ENCODE data around the gene SPATS2L.

DNA sequence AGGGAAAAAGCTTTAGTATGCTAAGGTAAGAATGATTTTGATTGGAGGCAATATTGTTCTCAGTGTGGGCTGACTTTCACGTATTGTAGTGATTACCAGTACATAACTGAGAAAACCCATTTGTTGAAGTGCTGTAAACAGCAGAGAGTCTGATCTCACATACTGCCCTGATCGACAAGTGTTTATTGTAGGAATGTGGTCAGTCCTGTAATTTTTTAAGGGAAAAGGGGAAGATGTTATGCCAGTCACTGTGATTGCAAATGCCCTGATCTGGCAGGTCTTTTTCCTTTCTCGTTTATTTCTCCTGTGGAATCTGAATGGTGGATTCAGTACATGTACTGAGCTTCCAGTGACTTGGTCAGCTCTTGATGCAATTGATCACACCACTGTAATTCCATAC is 11.5 kb downstream of the SPATS2L start:
- TF ChIP-seq NR2C2 (CRISPR knock-in tag; IDR thresholded peaks at IDR 0.05) (no peak), SOX15 (CRISPR knock-in tag; IDR thresholded peaks at IDR 0.05) (no peak), CBFB (CRISPR knock-in tag; IDR thresholded peaks at IDR 0.05; ENCODE audit: low read depth) (no peak), ZNF121 (CRISPR knock-in tag; IDR thresholded peaks at IDR 0.05) (no peak)
- TF ChIP-seq, protein P1, sequence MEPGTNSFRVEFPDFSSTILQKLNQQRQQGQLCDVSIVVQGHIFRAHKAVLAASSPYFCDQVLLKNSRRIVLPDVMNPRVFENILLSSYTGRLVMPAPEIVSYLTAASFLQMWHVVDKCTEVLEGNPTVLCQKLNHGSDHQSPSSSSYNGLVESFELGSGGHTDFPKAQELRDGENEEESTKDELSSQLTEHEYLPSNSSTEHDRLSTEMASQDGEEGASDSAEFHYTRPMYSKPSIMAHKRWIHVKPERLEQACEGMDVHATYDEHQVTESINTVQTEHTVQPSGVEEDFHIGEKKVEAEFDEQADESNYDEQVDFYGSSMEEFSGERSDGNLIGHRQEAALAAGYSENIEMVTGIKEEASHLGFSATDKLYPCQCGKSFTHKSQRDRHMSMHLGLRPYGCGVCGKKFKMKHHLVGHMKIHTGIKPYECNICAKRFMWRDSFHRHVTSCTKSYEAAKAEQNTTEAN (CRISPR knock-in tag; IDR thresholded peaks at IDR 0.05), result no peak
- TF ChIP-seq, protein P2, sequence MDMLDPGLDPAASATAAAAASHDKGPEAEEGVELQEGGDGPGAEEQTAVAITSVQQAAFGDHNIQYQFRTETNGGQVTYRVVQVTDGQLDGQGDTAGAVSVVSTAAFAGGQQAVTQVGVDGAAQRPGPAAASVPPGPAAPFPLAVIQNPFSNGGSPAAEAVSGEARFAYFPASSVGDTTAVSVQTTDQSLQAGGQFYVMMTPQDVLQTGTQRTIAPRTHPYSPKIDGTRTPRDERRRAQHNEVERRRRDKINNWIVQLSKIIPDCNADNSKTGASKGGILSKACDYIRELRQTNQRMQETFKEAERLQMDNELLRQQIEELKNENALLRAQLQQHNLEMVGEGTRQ (CRISPR knock-in tag; IDR thresholded peaks at IDR 0.05), result no peak
- TF ChIP-seq, protein P3, sequence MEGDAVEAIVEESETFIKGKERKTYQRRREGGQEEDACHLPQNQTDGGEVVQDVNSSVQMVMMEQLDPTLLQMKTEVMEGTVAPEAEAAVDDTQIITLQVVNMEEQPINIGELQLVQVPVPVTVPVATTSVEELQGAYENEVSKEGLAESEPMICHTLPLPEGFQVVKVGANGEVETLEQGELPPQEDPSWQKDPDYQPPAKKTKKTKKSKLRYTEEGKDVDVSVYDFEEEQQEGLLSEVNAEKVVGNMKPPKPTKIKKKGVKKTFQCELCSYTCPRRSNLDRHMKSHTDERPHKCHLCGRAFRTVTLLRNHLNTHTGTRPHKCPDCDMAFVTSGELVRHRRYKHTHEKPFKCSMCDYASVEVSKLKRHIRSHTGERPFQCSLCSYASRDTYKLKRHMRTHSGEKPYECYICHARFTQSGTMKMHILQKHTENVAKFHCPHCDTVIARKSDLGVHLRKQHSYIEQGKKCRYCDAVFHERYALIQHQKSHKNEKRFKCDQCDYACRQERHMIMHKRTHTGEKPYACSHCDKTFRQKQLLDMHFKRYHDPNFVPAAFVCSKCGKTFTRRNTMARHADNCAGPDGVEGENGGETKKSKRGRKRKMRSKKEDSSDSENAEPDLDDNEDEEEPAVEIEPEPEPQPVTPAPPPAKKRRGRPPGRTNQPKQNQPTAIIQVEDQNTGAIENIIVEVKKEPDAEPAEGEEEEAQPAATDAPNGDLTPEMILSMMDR (IDR thresholded peaks at IDR 0.05), result no peak
- TF ChIP-seq, protein P4, sequence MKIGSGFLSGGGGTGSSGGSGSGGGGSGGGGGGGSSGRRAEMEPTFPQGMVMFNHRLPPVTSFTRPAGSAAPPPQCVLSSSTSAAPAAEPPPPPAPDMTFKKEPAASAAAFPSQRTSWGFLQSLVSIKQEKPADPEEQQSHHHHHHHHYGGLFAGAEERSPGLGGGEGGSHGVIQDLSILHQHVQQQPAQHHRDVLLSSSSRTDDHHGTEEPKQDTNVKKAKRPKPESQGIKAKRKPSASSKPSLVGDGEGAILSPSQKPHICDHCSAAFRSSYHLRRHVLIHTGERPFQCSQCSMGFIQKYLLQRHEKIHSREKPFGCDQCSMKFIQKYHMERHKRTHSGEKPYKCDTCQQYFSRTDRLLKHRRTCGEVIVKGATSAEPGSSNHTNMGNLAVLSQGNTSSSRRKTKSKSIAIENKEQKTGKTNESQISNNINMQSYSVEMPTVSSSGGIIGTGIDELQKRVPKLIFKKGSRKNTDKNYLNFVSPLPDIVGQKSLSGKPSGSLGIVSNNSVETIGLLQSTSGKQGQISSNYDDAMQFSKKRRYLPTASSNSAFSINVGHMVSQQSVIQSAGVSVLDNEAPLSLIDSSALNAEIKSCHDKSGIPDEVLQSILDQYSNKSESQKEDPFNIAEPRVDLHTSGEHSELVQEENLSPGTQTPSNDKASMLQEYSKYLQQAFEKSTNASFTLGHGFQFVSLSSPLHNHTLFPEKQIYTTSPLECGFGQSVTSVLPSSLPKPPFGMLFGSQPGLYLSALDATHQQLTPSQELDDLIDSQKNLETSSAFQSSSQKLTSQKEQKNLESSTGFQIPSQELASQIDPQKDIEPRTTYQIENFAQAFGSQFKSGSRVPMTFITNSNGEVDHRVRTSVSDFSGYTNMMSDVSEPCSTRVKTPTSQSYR (CRISPR knock-in tag; IDR thresholded peaks at IDR 0.05), result no peak
- TF ChIP-seq, protein P5, sequence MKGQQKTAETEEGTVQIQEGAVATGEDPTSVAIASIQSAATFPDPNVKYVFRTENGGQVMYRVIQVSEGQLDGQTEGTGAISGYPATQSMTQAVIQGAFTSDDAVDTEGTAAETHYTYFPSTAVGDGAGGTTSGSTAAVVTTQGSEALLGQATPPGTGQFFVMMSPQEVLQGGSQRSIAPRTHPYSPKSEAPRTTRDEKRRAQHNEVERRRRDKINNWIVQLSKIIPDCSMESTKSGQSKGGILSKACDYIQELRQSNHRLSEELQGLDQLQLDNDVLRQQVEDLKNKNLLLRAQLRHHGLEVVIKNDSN (CRISPR knock-in tag; IDR thresholded peaks at IDR 0.05), result no peak
